G401.6 (cell line): ENCODE results near the gene MYCBPAP.

ENCODE experiments used
- FAIRE-seq: peaks from 2 replicates; lab custom pipeline; 2012; peaks lifted over from hg19 to GRCh38; lab: Jason Lieb, UNC

MYCBPAP gene

GRCh38 chr17:50576864-50577263, 68.6 kb downstream of the MYCBPAP start:
- FAIRE-seq = no peak

- no peak for FAIRE-seq
Measured at GRCh38 chr17:50577451-50577954, 69.3 kb downstream of the MYCBPAP start.

- no peak for FAIRE-seq
Measured at GRCh38 chr17:50578173-50578572, 69.9 kb downstream of the MYCBPAP start.

- no peak for FAIRE-seq
Measured at GRCh38 chr17:50579399-50579798, 71.2 kb downstream of the MYCBPAP start.

GRCh38 chr17:50580646-50581045, 72.4 kb downstream of the MYCBPAP start:
- no peak for FAIRE-seq
